Measurements from ENCODE around the gene ELMO1.
A peak's percentile ranks its signal among the peaks of the same experiment; 100 is the strongest.

The ELMO1 gene

GRCh38 chr7:37494926-37495325, 46.3 kb upstream of the ELMO1 start:
- peak overlapping the region; percentile 10 for H3K4me2 ChIP-seq (ENCODE audit: low read length)
- TF ChIP-seq CTCF (IDR thresholded peaks at IDR 0.05; ENCODE audit: low read depth, low read length, poor library complexity, severe bottlenecking), result no peak
- no peak for TF ChIP-seq EZH2phosphoT487 (IDR thresholded peaks at IDR 0.05; ENCODE audit: borderline replicate concordance, low read length)
- H3K4me1 ChIP-seq (ENCODE audit: control insufficient read depth, low read length), result peaks cover 16% of the 10 kb centered on the region
- H3F3A ChIP-seq (ENCODE audit: control insufficient read depth, insufficient read depth), result no peaks in the 10 kb centered on the region
- no peaks in the 10 kb centered on the region for H3K9me2 ChIP-seq (replicated peaks; ENCODE audit: control insufficient read depth, low read length)
- H3K9me3 ChIP-seq (ENCODE audit: control insufficient read depth, insufficient read depth, low read length), result no peaks in the 10 kb centered on the region; the same call in 1 of the 2 replicates
- H3K27ac ChIP-seq (ENCODE audit: low read depth, low read length), result no peak overlapping the region
- 0 out of 2 replicates have a peak overlapping the region, but pooled peaks have one; percentile 0 for H3K4me3 ChIP-seq (ENCODE audit: low read length)
- H3K79me2 ChIP-seq (ENCODE audit: control insufficient read depth, low read length), result no peaks in the 10 kb centered on the region
- H4K20me1 ChIP-seq (ENCODE audit: control insufficient read depth, insufficient read depth, low read depth, low read length), result no peaks in the 10 kb centered on the region
- H3K27me3 ChIP-seq (ENCODE audit: control insufficient read depth, low read length), result no peaks in the 10 kb centered on the region
- no peaks in the 10 kb centered on the region for H3K36me3 ChIP-seq (ENCODE audit: control insufficient read depth, low read length)

DNA sequence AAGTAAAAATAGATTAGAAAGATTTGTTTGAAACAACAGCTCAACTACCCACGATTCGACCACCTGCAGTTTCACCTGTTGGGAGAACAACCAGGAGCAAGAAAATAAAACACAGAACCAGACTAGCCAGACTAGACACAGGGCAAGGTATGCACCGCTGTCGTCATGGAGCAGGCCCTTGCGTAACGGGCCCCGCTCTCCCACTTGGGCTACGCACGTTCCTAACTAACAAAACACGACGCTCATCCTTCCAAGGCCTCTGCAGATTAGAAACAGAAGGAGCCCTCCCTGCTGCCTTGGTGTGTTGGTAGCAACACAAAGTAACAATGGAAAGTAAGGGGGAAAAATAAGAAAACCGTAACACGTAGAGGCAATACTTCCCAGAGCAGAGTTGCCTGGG, 45.1 kb upstream of the ELMO1 start:
- H4K20me1 ChIP-seq (ENCODE audit: control insufficient read depth, insufficient read depth, low read depth, low read length), result no peaks in the 10 kb centered on the region
- TF ChIP-seq EZH2phosphoT487 (IDR thresholded peaks at IDR 0.05; ENCODE audit: borderline replicate concordance, low read length), result no peak
- TF ChIP-seq CTCF (IDR thresholded peaks at IDR 0.05; ENCODE audit: low read depth, low read length, poor library complexity, severe bottlenecking), result no peak
- H3K27me3 ChIP-seq (ENCODE audit: control insufficient read depth, low read length), result no peaks in the 10 kb centered on the region
- H3K36me3 ChIP-seq (ENCODE audit: control insufficient read depth, low read length), result no peaks in the 10 kb centered on the region
- no peak overlapping the region for H3K4me2 ChIP-seq (ENCODE audit: low read length)
- H3K9me3 ChIP-seq (ENCODE audit: control insufficient read depth, insufficient read depth, low read length), result no peaks in the 10 kb centered on the region; the same call in 1 of the 2 replicates
- no peak overlapping the region for H3K4me3 ChIP-seq (ENCODE audit: low read length)
- no peak overlapping the region for H3K27ac ChIP-seq (ENCODE audit: low read depth, low read length)
- no peaks in the 10 kb centered on the region for H3F3A ChIP-seq (ENCODE audit: control insufficient read depth, insufficient read depth)
- H3K9me2 ChIP-seq (replicated peaks; ENCODE audit: control insufficient read depth, low read length), result no peaks in the 10 kb centered on the region
- H3K4me1 ChIP-seq (ENCODE audit: control insufficient read depth, low read length), result peaks cover 16% of the 10 kb centered on the region
- no peaks in the 10 kb centered on the region for H3K79me2 ChIP-seq (ENCODE audit: control insufficient read depth, low read length)

GRCh38 chr7:37493123-37493522, 44.5 kb upstream of the ELMO1 start:
- Histone ChIP-seq H3K36me3 (ENCODE audit: control insufficient read depth, low read length) (no peaks in the 10 kb centered on the region), H3K9me3 (ENCODE audit: control insufficient read depth, insufficient read depth, low read length) (peaks cover 3% of the 10 kb centered on the region; the same call in 1 of the 2 replicates), H3K27me3 (ENCODE audit: control insufficient read depth, low read length) (no peaks in the 10 kb centered on the region), H3K4me3 (ENCODE audit: low read length) (no peak overlapping the region), H3K79me2 (ENCODE audit: control insufficient read depth, low read length) (no peaks in the 10 kb centered on the region), H3K27ac (ENCODE audit: low read depth, low read length) (no peak overlapping the region), H3K4me2 (ENCODE audit: low read length) (no peak overlapping the region), H3F3A (ENCODE audit: control insufficient read depth, insufficient read depth) (no peaks in the 10 kb centered on the region), H4K20me1 (ENCODE audit: control insufficient read depth, insufficient read depth, low read depth, low read length) (no peaks in the 10 kb centered on the region), H3K4me1 (ENCODE audit: control insufficient read depth, low read length) (peaks cover 16% of the 10 kb centered on the region), H3K9me2 (replicated peaks; ENCODE audit: control insufficient read depth, low read length) (no peaks in the 10 kb centered on the region)
- no peak for TF ChIP-seq EZH2phosphoT487 (IDR thresholded peaks at IDR 0.05; ENCODE audit: borderline replicate concordance, low read length)
- TF ChIP-seq CTCF (IDR thresholded peaks at IDR 0.05; ENCODE audit: low read depth, low read length, poor library complexity, severe bottlenecking), result no peak
